Measurements from ENCODE around the gene LRRTM4. TPM values are rescaled to one million over a fixed set of nuclear protein-coding genes. Genes with fewer than 3 reads are reported as not detected.

The LRRTM4 gene
- total and polyA plus RNA-seq, 10 of the 15 experiments (the other 5 are each of a cell fraction or from before 2014, with no cell fraction given), result 0.01 to 1.0 TPM; not detected in 8

GRCh38 chr2:77348821-77349220 lies 173.4 kb downstream of the LRRTM4 start:
- Histone ChIP-seq H3K79me2 (ENCODE audit: control insufficient read depth, insufficient read depth, low read length) (no peaks in the 10 kb centered on the region), H3K4me2 (ENCODE audit: control insufficient read depth, insufficient read depth) (no peak overlapping the region), H3K27me3 (replicated peaks in 1 of 2; ENCODE audit: control insufficient read depth in 2 of 2, insufficient read depth in 2 of 2, low read length in 1 of 2) (no peaks in the 10 kb centered on the region), H3K9me3 (replicated peaks; ENCODE audit: control insufficient read depth, insufficient read depth, low read length) (no peaks in the 10 kb centered on the region), H4K20me1 (ENCODE audit: control insufficient read depth, insufficient read depth) (no peaks in the 10 kb centered on the region), H3K9ac (ENCODE audit: control insufficient read depth, insufficient read depth, low read length) (no peak overlapping the region), H3K27ac (ENCODE audit: control insufficient read depth, insufficient read depth) (no peak overlapping the region), H3K4me3 (no peak overlapping the region), H3K4me1 (ENCODE audit: control insufficient read depth, insufficient read depth, low read length) (no peaks in the 10 kb centered on the region), H3K36me3 (ENCODE audit: control insufficient read depth in 2 of 2, insufficient read depth in 2 of 2, low read length in 1 of 2) (no peaks in the 10 kb centered on the region), H2AFZ (ENCODE audit: control insufficient read depth, low read depth, low read length) (no peak overlapping the region)
- TF ChIP-seq TAF1 (IDR thresholded peaks at IDR 0.05; ENCODE audit: borderline replicate concordance, low read depth, low read length), result no peak
- no peak for TF ChIP-seq CREB1 (IDR thresholded peaks at IDR 0.05; ENCODE audit: low read depth)
- no peak for TF ChIP-seq BHLHE40 (IDR thresholded peaks at IDR 0.05; ENCODE audit: borderline replicate concordance in 1 of 2, low read depth in 2 of 2, low read length in 1 of 2)
- no peak for TF ChIP-seq EED (IDR thresholded peaks at IDR 0.05; ENCODE audit: low read depth)
- no peak for TF ChIP-seq SP1 (IDR thresholded peaks at IDR 0.05; ENCODE audit: low read depth, low read length)
- no peak for TF ChIP-seq HCFC1 (IDR thresholded peaks at IDR 0.05; ENCODE audit: low read length)
- no peak for TF ChIP-seq GATAD2B (conservative IDR thresholded peaks at IDR 0.05; ENCODE audit: low read depth)
- TF ChIP-seq IRF3 (IDR thresholded peaks at IDR 0.05), result no peak
- FAIRE-seq (no peak), ATAC-seq (no peak), DNase-seq (ENCODE audit: low read depth, low spot score) (no peak)
- RAD21 ChIA-PET (ENCODE audit: unreplicated experiment), result no interaction called here
- CTCF ChIA-PET, result no interaction called here
- SMC1A ChIA-PET (ENCODE audit: uncharacterized antibody, unreplicated experiment), result no interaction called here
- in situ Hi-C loops (cut with MboI) (no loop called here), intact Hi-C loops (cut with micrococcal nuclease; ENCODE audit: unreplicated experiment) (no loop called here)
- POLR2A ChIA-PET, result no interaction called here
- BruUV-seq (replicated peaks), result no TSS peak

GRCh38 chr2:77336013-77336412 lies 186.2 kb downstream of the LRRTM4 start:
- Histone ChIP-seq H2AFZ (ENCODE audit: control insufficient read depth, low read depth, low read length) (no peak overlapping the region), H3K4me2 (ENCODE audit: control insufficient read depth, insufficient read depth) (no peak overlapping the region), H3K27me3 (replicated peaks in 1 of 2; ENCODE audit: control insufficient read depth in 2 of 2, insufficient read depth in 2 of 2, low read length in 1 of 2) (no peaks in the 10 kb centered on the region), H3K9me3 (replicated peaks; ENCODE audit: control insufficient read depth, insufficient read depth, low read length) (no peaks in the 10 kb centered on the region), H3K4me1 (ENCODE audit: control insufficient read depth, insufficient read depth, low read length) (no peaks in the 10 kb centered on the region), H3K27ac (ENCODE audit: control insufficient read depth, insufficient read depth) (no peak overlapping the region), H4K20me1 (ENCODE audit: control insufficient read depth, insufficient read depth) (no peaks in the 10 kb centered on the region), H3K36me3 (ENCODE audit: control insufficient read depth in 2 of 2, insufficient read depth in 2 of 2, low read length in 1 of 2) (no peaks in the 10 kb centered on the region), H3K9ac (ENCODE audit: control insufficient read depth, insufficient read depth, low read length) (no peak overlapping the region), H3K4me3 (no peak overlapping the region), H3K79me2 (ENCODE audit: control insufficient read depth, insufficient read depth, low read length) (no peaks in the 10 kb centered on the region)
- in situ Hi-C loops (cut with MboI), result no loop called here
- ATAC-seq (no peak), DNase-seq (ENCODE audit: low read depth, low spot score) (no peak), FAIRE-seq (no peak)
- SMC1A ChIA-PET (ENCODE audit: uncharacterized antibody, unreplicated experiment), result no interaction called here
- POLR2A ChIA-PET, result no interaction called here
- RAD21 ChIA-PET (ENCODE audit: unreplicated experiment), result no interaction called here
- intact Hi-C loops (cut with micrococcal nuclease; ENCODE audit: unreplicated experiment), result no loop called here
- CTCF ChIA-PET, result no interaction called here
- no TSS peak for BruUV-seq (replicated peaks)
- TF ChIP-seq EGR1 (IDR thresholded peaks at IDR 0.05; ENCODE audit: borderline replicate concordance in 1 of 2, low read depth in 2 of 2, low read length in 2 of 2) (no peak), SIX5 (IDR thresholded peaks at IDR 0.05; ENCODE audit: low read depth, low read length, severe bottlenecking) (no peak), CUX1 (IDR thresholded peaks at IDR 0.05; ENCODE audit: insufficient replicate concordance, low read depth, low read length) (no peak), ATF2 (IDR thresholded peaks at IDR 0.05; ENCODE audit: low read length) (no peak), FOXK2 (IDR thresholded peaks at IDR 0.05) (no peak)

Data from GM12878 (cell line).